Suprapubic skin (tissue), 4 donors: ENCODE results near the gene RXYLT1.

Source experiments
- CTCF ChIP-seq, 2 donors: fragments of 200-600 bp in 1 of 2; fragments of 450-650 bp in 1 of 2; sonication (generic) in 1 of 2; IDR thresholded peaks; one replicate each; pipeline ENCODE4 v1.5.1; 2016 to 2019; ENCODE audit warnings: antibody characterized with exemption in 2 of 2, mild to moderate bottlenecking in 1 of 2, moderate library complexity in 1 of 2
- EP300 ChIP-seq: sonication (generic); formaldehyde crosslinking; IDR thresholded peaks from one replicate; pipeline ENCODE4 v1.6.1; 2017; ENCODE audit warnings: antibody characterized with exemption
- POLR2A ChIP-seq, 2 donors: fragments of 450-650 bp; IDR thresholded peaks; one replicate each; pipeline ENCODE4 v1.6.1; 2017; ENCODE audit warnings: antibody characterized with exemption in 2 of 2, mild to moderate bottlenecking in 2 of 2, moderate library complexity in 2 of 2
- POLR2AphosphoS5 ChIP-seq, 3 donors: sonication (generic); formaldehyde crosslinking; IDR thresholded peaks; one replicate each; pipeline ENCODE4 v1.6.1; 2017; ENCODE audit warnings: antibody characterized with exemption in 3 of 3

DNA sequence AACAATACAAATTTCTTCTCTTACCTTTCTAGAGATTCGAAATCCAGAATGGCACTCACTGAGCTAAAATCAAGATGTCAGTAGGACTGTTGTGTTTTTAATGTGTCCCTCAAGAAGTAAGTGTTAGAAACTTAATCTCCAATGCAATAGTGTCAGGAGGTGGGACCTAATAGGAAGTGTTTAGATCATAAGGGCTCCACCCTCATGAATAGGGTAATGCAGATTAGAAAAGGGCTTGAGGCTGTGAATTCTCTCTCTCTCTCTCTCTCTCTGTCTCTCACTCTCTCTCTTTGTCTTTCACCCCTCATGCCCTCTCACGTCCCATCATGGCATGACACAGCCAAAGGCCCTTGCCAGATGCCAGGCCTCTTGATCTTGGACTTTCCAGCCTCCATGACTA is 49.2 kb downstream of the RXYLT1 start:
- TF ChIP-seq CTCF (IDR thresholded peaks at IDR 0.05) (no peak), POLR2AphosphoS5 (IDR thresholded peaks at IDR 0.05) (no peak), EP300 (no peak), POLR2A (IDR thresholded peaks at IDR 0.05) (no peak)
